Neural progenitor cell (in vitro differentiated cells): ENCODE measurements around the gene GPR152.

Experiments used
- EZH2 ChIP-seq: fragments of 200-600 bp; sonication (generic); IDR thresholded peaks from 2 replicates; pipeline ENCODE4 v1.6.1; 2017; ENCODE audit warnings: antibody characterized with exemption, mild to moderate bottlenecking, moderate library complexity
- EZH2phosphoT487 ChIP-seq: fragments of 200-600 bp; sonication (generic); IDR thresholded peaks from 2 replicates; pipeline ENCODE4 v1.6.1; 2017; ENCODE audit warnings: antibody characterized with exemption
- TF ChIP-seq, protein P1 (sequence below): fragments of 200-600 bp; sonication (generic); IDR thresholded peaks from 2 replicates; pipeline ENCODE4 v1.5.1; 2017; ENCODE audit warnings: antibody characterized with exemption, mild to moderate bottlenecking

DNA sequence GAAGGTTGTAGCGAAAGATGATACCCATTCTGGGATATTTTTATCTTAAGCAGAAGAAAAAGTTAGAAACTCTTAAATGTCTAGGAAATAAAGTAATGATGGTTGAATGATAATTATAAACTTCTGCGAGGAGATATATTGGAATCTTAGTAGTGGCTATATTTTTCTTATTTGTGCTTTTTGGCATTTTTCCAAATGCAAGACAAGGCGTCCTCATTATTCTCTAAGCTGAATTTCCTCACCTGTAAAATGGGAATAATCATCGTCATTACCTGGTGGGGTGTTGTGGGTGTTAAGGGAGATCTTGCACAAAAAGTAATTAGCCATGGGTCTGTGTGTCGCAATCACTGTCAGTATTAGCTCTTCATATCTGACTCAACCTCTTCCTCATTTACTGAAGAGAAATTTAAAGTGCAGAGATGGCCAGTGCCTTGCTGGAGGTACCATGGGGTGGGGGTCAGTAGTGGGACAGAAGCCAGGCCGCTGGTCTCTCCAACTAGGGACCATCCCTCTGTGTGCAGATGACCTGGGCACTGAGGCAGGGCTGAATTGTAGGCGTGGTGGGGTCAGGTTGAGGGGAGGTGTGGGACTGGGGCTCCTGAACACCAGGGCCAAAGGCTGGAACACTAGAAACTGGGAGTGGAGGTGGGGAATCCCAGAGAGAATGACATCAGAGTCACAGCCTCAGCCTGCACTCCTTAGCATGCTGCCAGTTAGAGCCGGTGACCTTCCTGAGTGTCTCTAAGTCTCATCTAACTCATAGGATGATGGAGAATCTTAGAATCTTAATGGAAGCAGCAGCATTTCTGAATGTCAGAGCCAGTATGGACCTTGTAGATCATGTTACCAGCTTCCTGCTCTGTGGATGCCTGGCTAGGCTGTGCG lies 48.5 kb upstream of the GPR152 start:
- TF ChIP-seq, protein P1, sequence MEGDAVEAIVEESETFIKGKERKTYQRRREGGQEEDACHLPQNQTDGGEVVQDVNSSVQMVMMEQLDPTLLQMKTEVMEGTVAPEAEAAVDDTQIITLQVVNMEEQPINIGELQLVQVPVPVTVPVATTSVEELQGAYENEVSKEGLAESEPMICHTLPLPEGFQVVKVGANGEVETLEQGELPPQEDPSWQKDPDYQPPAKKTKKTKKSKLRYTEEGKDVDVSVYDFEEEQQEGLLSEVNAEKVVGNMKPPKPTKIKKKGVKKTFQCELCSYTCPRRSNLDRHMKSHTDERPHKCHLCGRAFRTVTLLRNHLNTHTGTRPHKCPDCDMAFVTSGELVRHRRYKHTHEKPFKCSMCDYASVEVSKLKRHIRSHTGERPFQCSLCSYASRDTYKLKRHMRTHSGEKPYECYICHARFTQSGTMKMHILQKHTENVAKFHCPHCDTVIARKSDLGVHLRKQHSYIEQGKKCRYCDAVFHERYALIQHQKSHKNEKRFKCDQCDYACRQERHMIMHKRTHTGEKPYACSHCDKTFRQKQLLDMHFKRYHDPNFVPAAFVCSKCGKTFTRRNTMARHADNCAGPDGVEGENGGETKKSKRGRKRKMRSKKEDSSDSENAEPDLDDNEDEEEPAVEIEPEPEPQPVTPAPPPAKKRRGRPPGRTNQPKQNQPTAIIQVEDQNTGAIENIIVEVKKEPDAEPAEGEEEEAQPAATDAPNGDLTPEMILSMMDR, result no peak
- TF ChIP-seq EZH2 (no peak), EZH2phosphoT487 (no peak)
